NCI-H1105 treated with DMSO at 0.1 percent for 48 hours (cell line): ENCODE results near the gene USHBP1.
A peak's percentile ranks its signal among the peaks of the same experiment; 100 is the strongest.
"Not testable (repeated sequence)": the region's sequence is repeated elsewhere in the genome, so short reads cannot be mapped to it uniquely, and the experiment has no call there.

Experiments used
- DNase-seq: peaks from one replicate; lab custom pipeline; 2025; lab: John Stamatoyannopoulos, UW

USHBP1 gene

GRCh38 chr19:17264641-17264979, at the start of gene USHBP1:
Gene USHBP1, minus strand, starts transcription at chr19:17264745. Its CDS starts 446 bp downstream, at chr19:17264299.
- DNase-seq: no peak

- no peak for DNase-seq
These were observed 49.6 kb upstream of the USHBP1 start for GRCh38 chr19:17314007-17314593.

GRCh38 chr19:17312189-17313113, 47.9 kb upstream of the USHBP1 start:
- no peak for DNase-seq

- DNase-seq: no peak
These were observed 47.1 kb upstream of the USHBP1 start for GRCh38 chr19:17311455-17312188.

GRCh38 chr19:17309965-17310461, 45.5 kb upstream of the USHBP1 start:
- no peak for DNase-seq

- DNase-seq: peak; percentile 100
These were observed 44.8 kb upstream of the USHBP1 start, which contains the start of gene DDA1 for GRCh38 chr19:17309198-17309964. Gene DDA1, plus strand, starts transcription at chr19:17309563. Its CDS starts 92 bp downstream, at chr19:17309655.

GRCh38 chr19:17307876-17308377, 43.4 kb upstream of the USHBP1 start:
- no peak for DNase-seq

GRCh38 chr19:17306285-17306714, 41.8 kb upstream of the USHBP1 start:
- DNase-seq: no peak

- DNase-seq: peak; percentile 100
These were observed 41.2 kb upstream of the USHBP1 start, which contains the start of gene MRPL34 for GRCh38 chr19:17305517-17306284. Gene MRPL34, plus strand, starts transcription at chr19:17305872. Its CDS starts 21 bp downstream, at chr19:17305893.

- DNase-seq: no peak
These were observed 40.6 kb upstream of the USHBP1 start for GRCh38 chr19:17305216-17305516.

- DNase-seq: no peak
These were observed 40.1 kb upstream of the USHBP1 start for GRCh38 chr19:17304386-17305215.

GRCh38 chr19:17303940-17304267, 39.4 kb upstream of the USHBP1 start:
- no peak for DNase-seq

GRCh38 chr19:17303167-17303939, 38.8 kb upstream of the USHBP1 start, which contains the start of gene ABHD8:
Gene ABHD8, minus strand, starts transcription at chr19:17303425. Its CDS starts 1,809 bp downstream, at chr19:17301616.
- DNase-seq: peak; percentile 93

- no peak for DNase-seq
These were observed 38.0 kb upstream of the USHBP1 start for GRCh38 chr19:17302391-17303166.

GRCh38 chr19:17300992-17301619, 36.6 kb upstream of the USHBP1 start:
- no peak for DNase-seq

GRCh38 chr19:17296976-17297375, 32.4 kb upstream of the USHBP1 start:
- DNase-seq: no peak

GRCh38 chr19:17296273-17296672, 31.7 kb upstream of the USHBP1 start:
- no peak for DNase-seq

GRCh38 chr19:17295551-17295950, 31.0 kb upstream of the USHBP1 start:
- DNase-seq: not testable (repeated sequence)
